HepG2 (cell line): ENCODE measurements around the gene MTA3. TPM values are rescaled to one million over a fixed set of nuclear protein-coding genes. Genes with fewer than 3 reads are reported as not detected.

Experiments
- AFF4 ChIP-seq: sonication (generic); formaldehyde crosslinking; IDR thresholded peaks from 2 replicates; pipeline ENCODE4 v1.4.0; 2020; ENCODE audit warnings: missing genetic modification reagents
- ARNTL ChIP-seq: sonication (generic); formaldehyde crosslinking; IDR thresholded peaks from 2 replicates; pipeline ENCODE4 v1.4.0; 2020; ENCODE audit warnings: mild to moderate bottlenecking, missing genetic modification reagents
- ASH2L ChIP-seq: fragments of 300-600, 200-600 bp; sonication (generic); IDR thresholded peaks from 2 replicates; pipeline ENCODE4 v1.7.0; 2017; ENCODE audit warnings: low read depth, mild to moderate bottlenecking, moderate library complexity, mixed read lengths, low read length; ENCODE audit not compliant: insufficient read length
- GATAD2A ChIP-seq: IDR thresholded peaks from 2 replicates; pipeline ENCODE4 v1.6.1; 2016
- HNF1A ChIP-seq, 2 experiments: sonication (generic) in 1 of 2; formaldehyde crosslinking in 1 of 2; IDR thresholded peaks; 2 replicates each; pipeline versions ENCODE4 v1.4.0 to v1.6.1; 2016 to 2020; ENCODE audit warnings: borderline replicate concordance in 1 of 2, low read depth in 1 of 2, mild to moderate bottlenecking in 1 of 2, missing genetic modification reagents in 1 of 2
- IKZF5 ChIP-seq: IDR thresholded peaks from 2 replicates; pipeline ENCODE4 v1.6.1; 2018; ENCODE audit warnings: missing genetic modification reagents, mild to moderate bottlenecking, missing compliant biosample characterization
- ISL2 ChIP-seq: sonication (generic); formaldehyde crosslinking; IDR thresholded peaks from 2 replicates; pipeline ENCODE4 v1.5.0; 2020; ENCODE audit warnings: missing genetic modification reagents
- KMT2A ChIP-seq: sonication (generic); formaldehyde crosslinking; IDR thresholded peaks from 2 replicates; pipeline ENCODE4 v1.4.0; 2020; ENCODE audit warnings: missing genetic modification reagents
- PITX1 ChIP-seq: sonication (generic); formaldehyde crosslinking; IDR thresholded peaks from 2 replicates; pipeline ENCODE4 v1.5.1; 2020; ENCODE audit warnings: mild to moderate bottlenecking, missing genetic modification reagents
- SP1 ChIP-seq, 2 experiments: fragments of 450-650 bp in 1 of 2; sonication (generic) in 1 of 2; formaldehyde crosslinking in 1 of 2; IDR thresholded peaks; 2 replicates each; pipeline versions ENCODE4 v1.4.0 to v1.6.1; 2016 to 2020; ENCODE audit warnings: missing genetic modification reagents in 1 of 2
- SP5 ChIP-seq: IDR thresholded peaks from 2 replicates; pipeline ENCODE4 v1.6.1; 2016; ENCODE audit warnings: low read depth, borderline replicate concordance
- SUZ12 ChIP-seq: fragments of 150-350 bp; IDR thresholded peaks from 2 replicates; pipeline ENCODE4 v1.6.1; 2014; ENCODE audit warnings: low read depth, low read length
- ZFP90 ChIP-seq: sonication (generic); formaldehyde crosslinking; IDR thresholded peaks from 2 replicates; pipeline ENCODE4 v1.8.0; 2022; ENCODE audit warnings: missing genetic modification reagents, mild to moderate bottlenecking, inconsistent platforms, borderline replicate concordance
- ZFX ChIP-seq: sonication (generic); formaldehyde crosslinking; IDR thresholded peaks from 2 replicates; pipeline ENCODE4 v1.4.0; 2020; ENCODE audit warnings: mild to moderate bottlenecking, low read depth, missing genetic modification reagents, moderate library complexity
- ZNF331 ChIP-seq: sonication (generic); formaldehyde crosslinking; IDR thresholded peaks from 2 replicates; pipeline ENCODE4 v1.4.0; 2020; ENCODE audit warnings: missing genetic modification reagents
- ZNF33A ChIP-seq: sonication (generic); formaldehyde crosslinking; IDR thresholded peaks from 2 replicates; pipeline ENCODE4 v1.5.1; 2020; ENCODE audit warnings: missing genetic modification reagents, mild to moderate bottlenecking, moderate library complexity, borderline replicate concordance
- ZNF501 ChIP-seq: sonication (generic); formaldehyde crosslinking; IDR thresholded peaks from 2 replicates; pipeline ENCODE4 v1.5.1; 2020; ENCODE audit warnings: mild to moderate bottlenecking, moderate library complexity, missing genetic modification reagents
- ZNF597 ChIP-seq: sonication (generic); formaldehyde crosslinking; IDR thresholded peaks from 2 replicates; pipeline ENCODE4 v1.5.0; 2020; ENCODE audit warnings: missing genetic modification reagents
- polyA plus RNA-seq, 8 experiments: library from polyadenylated mRNA; depleted of rRNA in 3 of 8; stranded (reverse) in 7 of 8; unstranded in 1 of 8; fragments of >200 nt; fragmentation: Illumina TruSeq in 4 of 8; extraction: Trizol in 4 of 8; gene quantifications; 2 replicates each; pipeline versions ENCODE4 v1.2.1 to v1.2.3, GENCODE V29; 2011 to 2016; ENCODE audit warnings: low read depth in 4 of 8, missing spikeins in 1 of 8, mixed read lengths in 1 of 8; ENCODE audit not compliant: insufficient read depth in 1 of 8
- total RNA-seq, 5 experiments: library from RNA; depleted of rRNA; stranded (reverse); fragments of >200 nt; fragmentation: Illumina TruSeq; extraction: Trizol; gene quantifications; 2 replicates each; pipeline ENCODE4 v1.2.3, GENCODE V29; 2016; ENCODE audit warnings: low read depth in 1 of 5

Gene MTA3
- total and polyA plus RNA-seq, 2 of the 13 experiments (the other 11 are each of a cell fraction or from before 2014, with no cell fraction given) = 48.8 to 77.8 TPM

- TF ChIP-seq ZFP90 (CRISPR knock-in tag) = no peak
- peak; percentile 54 for TF ChIP-seq ASH2L
- TF ChIP-seq ARNTL (CRISPR knock-in tag) = peak; percentile 18; the same call in 1 of the 2 replicates
- 0 out of 2 replicates have a peak, but pooled peaks have one; percentile 35 for TF ChIP-seq ISL2 (CRISPR knock-in tag)
- no peak for TF ChIP-seq ZNF597 (CRISPR knock-in tag)
- TF ChIP-seq HNF1A (IDR thresholded peaks at IDR 0.05; ENCODE audit: low read depth) = no peak
- peak; percentile 41; the same call in 1 of the 2 replicates for TF ChIP-seq HNF1A (CRISPR knock-in tag; IDR thresholded peaks at IDR 0.05; ENCODE audit: borderline replicate concordance)
- TF ChIP-seq PITX1 (CRISPR knock-in tag) = peak; percentile 67; the same call in 1 of the 2 replicates
- peak; percentile 74; the same call in 1 of the 2 replicates for TF ChIP-seq ZNF331 (CRISPR knock-in tag)
- peak; percentile 46; the same call in 1 of the 2 replicates for TF ChIP-seq IKZF5
- peak; percentile 88 for TF ChIP-seq GATAD2A (CRISPR knock-in tag)
- no peak for TF ChIP-seq SP1 (IDR thresholded peaks at IDR 0.05)
- 0 out of 2 replicates have a peak, but pooled peaks have one; percentile 36 for TF ChIP-seq SP1 (CRISPR knock-in tag; IDR thresholded peaks at IDR 0.05)
- peak; percentile 80 for TF ChIP-seq ZFX (CRISPR knock-in tag)
- TF ChIP-seq AFF4 = no peak
- no peak for TF ChIP-seq SUZ12
- TF ChIP-seq ZNF33A (CRISPR knock-in tag) = 0 out of 2 replicates have a peak, but pooled peaks have one; percentile 39
- TF ChIP-seq SP5 = 0 out of 2 replicates have a peak, but pooled peaks have one; percentile 6
- peak; percentile 69 for TF ChIP-seq KMT2A (CRISPR knock-in tag)
- peak; percentile 67; the same call in 1 of the 2 replicates for TF ChIP-seq ZNF501
These were observed 226.0 kb downstream of the MTA3 start (continued) for GRCh38 chr2:42794271-42795046.
